HG03064 (cell line): ENCODE data around the gene METTL23.

Experiments used
- ATAC-seq: cut with Tn5 transposase; IDR thresholded peaks from one replicate; pipeline ENCODE4 v1.9.1; 2021; ENCODE audit warnings: low read depth; ENCODE audit not compliant: unreplicated experiment

METTL23 gene

DNA sequence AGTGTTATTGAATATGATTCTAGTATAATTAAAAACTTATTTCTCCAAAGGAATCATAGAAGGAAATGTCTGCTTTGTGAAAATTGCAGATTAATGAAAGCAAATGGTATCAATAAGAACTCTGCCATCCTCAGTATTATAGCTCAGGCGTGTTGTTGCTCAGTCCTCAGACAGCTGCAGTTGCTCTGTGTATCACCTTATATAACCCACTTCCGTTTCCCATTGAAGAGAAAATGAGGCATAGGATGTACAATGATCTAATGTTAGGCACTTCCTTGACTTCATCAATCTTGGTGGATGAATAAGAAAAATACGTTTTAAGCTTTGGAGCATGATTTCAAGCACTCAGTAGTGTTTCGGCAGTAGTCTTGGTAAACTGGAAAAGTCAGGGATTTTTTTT lies 25.4 kb downstream of the METTL23 start:
- ATAC-seq: no peak

DNA sequence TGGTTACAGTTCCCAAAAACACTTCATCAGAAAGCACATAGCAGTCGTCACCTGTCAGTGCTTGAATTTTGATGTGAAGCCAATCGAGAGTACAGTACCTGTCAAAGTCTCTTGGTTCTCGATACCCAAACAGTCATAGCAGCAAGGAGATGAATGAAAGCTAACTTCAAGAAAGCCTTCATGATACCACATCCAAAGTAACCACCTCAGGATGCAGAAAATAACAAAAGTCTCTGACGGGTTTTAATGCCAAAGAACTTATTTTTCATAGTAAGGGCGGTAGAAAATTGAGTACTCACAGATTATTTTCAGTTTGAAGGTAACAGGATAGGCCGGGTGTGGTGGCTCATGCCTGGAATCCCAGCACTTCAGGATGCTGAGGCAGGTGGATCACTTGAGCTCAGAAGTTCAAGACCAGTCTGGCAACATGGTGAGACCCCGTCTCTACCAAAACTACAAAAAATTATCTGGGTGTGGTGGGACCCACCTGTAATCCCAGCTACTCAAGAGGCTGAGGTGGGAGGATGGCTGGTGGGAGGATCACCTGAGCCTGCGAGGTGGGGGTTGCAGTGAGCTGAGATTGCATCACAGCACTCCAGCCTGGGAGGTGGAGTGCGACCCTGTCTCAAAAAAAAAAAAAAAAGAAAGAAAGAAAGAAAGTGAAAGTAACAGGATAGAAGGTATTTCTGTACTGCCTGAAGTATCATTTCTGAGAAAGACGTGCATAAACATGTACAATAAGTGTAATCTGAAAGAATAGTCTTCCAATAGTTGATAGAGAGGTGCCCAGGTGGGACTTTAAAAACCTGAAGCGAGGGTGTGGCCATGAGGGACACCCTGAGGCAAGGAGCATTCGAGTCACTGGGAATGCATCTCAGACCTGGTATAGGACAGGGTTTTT lies 26.7 kb downstream of the METTL23 start:
- ATAC-seq: no peak

- ATAC-seq: no peak
Measured at GRCh38 chr17:76755285-76755684, 28.6 kb downstream of the METTL23 start.

GRCh38 chr17:76757256-76757655 lies 30.6 kb downstream of the METTL23 start:
- no peak for ATAC-seq

GRCh38 chr17:76758570-76758969 lies 31.9 kb downstream of the METTL23 start:
- ATAC-seq: no peak

GRCh38 chr17:76772842-76773525 lies 46.3 kb downstream of the METTL23 start:
- no peak for ATAC-seq

- no peak for ATAC-seq
Measured at GRCh38 chr17:76775021-76775600, 48.5 kb downstream of the METTL23 start.

DNA sequence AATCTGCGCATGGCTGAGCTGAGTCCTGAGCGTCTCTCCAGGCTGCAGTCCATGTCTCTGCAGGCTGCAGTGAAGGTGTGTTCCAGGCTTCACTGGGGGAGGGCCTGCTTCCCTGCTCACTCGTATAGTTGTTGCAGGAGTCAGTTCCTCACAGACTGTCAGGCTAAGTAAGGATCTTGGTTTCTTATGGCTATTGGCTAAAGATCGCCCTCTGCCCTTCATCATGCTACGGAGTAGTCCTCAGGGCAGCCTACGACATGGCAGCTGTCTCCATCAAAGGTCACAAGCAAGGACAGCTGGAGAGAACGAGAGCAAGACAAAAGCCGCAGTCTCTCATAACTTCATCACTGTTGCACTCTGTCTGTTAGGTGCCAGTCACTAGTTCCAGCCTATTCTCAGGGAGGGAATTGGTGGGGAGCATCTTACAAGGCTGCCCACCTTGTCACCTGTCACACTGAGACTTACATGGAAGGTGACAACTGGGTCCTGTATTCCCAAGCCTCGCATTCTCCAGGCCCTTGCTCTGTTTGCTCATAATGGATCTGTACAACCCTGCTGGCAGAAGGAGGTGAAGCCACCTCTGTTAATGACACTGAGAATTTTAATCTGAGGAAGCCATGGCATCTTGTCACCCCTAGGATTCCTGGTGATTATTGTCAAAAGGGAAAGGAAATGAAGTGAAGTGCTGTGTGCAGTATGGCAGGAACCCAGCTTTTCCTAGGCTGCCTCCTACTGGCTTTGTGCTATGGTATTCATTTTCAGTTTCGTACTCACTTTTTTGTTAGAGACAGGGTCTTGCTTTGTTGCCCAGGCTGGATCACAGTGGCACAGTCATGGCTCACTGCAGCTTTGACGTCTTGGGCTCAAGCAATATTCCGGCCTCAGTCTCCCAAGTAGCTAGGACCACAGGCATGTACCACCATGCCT lies 54.7 kb downstream of the METTL23 start:
- ATAC-seq: no peak

GRCh38 chr17:76783146-76783545 lies 56.5 kb downstream of the METTL23 start:
- ATAC-seq: no peak
